Measurements from ENCODE around the gene KCNK17.
"Not testable (repeated sequence)": the region's sequence is repeated elsewhere in the genome, so short reads cannot be mapped to it uniquely, and the experiment has no call there.

The KCNK17 gene

GRCh38 chr6:39302011-39302410 lies 12.2 kb downstream of the KCNK17 start:
- DNase-seq (ENCODE audit: low read depth in 2 of 2): no peak

DNA sequence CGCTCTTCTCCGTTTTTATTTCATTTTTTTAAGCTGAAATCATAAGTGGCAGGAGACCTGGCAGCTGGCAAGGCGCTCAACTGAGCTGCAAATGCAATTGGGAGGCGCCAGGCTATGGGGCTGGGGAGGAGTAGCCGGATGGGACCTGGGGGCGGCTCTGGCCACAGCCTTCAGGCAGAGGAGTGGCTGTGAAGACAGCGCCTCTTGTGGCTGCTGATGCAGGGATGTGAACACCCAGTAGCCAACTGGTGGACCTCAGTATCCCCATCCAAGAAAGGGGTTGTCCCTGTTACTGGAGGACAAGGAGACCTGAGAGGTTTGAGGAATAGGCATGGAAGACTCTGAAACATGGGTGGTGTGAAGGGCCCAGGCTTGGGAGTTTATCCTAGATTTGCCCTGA lies 12.6 kb downstream of the KCNK17 start:
- no peak for DNase-seq (ENCODE audit: low read depth in 2 of 2)

GRCh38 chr6:39300739-39301138 lies 13.5 kb downstream of the KCNK17 start:
- no peak for DNase-seq (ENCODE audit: low read depth in 2 of 2)

DNA sequence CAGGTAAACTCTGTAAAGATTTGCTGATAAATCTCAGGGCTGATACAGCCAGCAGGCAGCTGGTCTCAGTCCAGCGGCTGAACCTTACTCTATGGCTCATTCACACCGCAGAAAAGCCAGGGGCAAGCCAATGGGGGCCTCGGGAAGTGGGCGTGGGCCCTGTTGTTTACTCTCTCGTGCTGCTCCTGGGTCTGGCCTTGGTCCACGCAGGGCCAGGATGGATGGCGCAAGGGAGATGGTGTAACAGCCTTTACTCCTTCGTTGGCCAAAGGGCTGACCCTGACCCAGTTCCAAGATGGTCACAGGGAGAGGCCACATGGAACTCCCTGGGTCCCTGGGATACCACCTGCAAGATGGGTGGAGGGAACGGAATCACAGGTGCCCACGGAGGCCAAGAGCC lies 16.2 kb downstream of the KCNK17 start:
- no peak for DNase-seq (ENCODE audit: low read depth in 2 of 2)

- DNase-seq (ENCODE audit: low read depth in 2 of 2): no peak
Measured at GRCh38 chr6:39296745-39297640, 17.2 kb downstream of the KCNK17 start.

- no peak for DNase-seq (ENCODE audit: low read depth in 2 of 2)
Measured at GRCh38 chr6:39295611-39296011, 18.6 kb downstream of the KCNK17 start.

GRCh38 chr6:39294899-39295298 lies 19.3 kb downstream of the KCNK17 start:
- no peak for DNase-seq (ENCODE audit: low read depth in 2 of 2)

DNA sequence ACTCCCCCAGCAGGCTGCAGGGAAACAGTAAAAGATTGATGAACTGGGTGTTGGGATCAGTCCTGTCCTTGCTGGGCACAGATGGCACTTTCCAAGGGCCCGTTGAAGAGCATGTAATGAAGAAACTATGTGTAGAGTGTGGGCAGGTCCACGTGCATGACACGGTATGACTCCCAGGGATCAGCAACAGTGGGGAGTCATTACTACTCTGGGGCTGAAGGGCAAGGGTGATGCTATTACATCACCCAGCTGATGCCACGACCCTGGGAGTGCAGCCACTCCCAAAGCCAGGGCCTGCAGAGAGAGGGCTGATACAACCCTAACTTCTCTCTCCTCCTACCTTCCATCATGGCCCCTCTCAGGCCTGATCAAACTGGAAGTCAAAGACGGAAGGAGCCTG lies 20.1 kb downstream of the KCNK17 start:
- no peak for DNase-seq (ENCODE audit: low read depth in 2 of 2)

GRCh38 chr6:39292637-39293036 lies 21.6 kb downstream of the KCNK17 start:
- DNase-seq (ENCODE audit: low read depth in 2 of 2): no peak

DNA sequence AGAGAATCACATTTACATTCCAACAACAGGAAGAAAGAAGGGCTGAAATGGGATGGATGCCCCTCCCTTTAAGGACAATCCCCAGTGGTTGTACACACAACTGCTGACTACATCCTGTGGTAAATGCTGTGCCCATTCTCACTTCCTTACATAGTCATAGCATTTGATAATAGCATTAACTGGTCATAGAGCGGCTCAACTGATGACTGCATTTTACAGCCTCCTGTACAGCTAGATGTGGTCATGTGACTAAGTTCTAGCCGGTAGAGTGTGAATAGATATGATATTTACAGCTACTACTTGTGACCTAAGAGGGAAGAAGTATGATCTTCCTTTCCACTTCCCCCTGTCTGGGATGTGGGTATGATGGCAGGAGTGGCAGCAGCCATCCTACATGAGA lies 24.7 kb downstream of the KCNK17 start:
- no peak for DNase-seq (ENCODE audit: low read depth in 2 of 2)

DNA sequence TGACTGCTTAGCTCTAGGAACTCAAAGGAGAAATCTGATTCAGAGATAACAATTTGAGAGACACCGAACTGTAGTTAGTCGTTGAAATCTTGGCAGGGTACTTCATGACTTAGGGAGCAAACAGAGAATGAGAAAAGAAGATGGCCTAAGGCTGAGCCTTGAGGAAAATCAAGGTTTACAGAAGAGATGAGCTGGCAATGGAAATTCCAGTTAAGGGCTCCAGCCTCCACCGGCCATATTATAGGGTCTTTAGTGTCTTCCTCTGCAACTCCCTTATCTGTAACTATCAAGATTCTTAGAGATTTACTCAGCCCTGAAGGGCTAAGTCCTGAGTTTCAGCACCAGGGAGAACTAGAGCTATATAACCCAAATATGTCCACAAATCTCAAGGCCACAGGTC lies 26.6 kb downstream of the KCNK17 start:
- DNase-seq (ENCODE audit: low read depth in 2 of 2): no peak

GRCh38 chr6:39286596-39286995 lies 27.6 kb downstream of the KCNK17 start:
- DNase-seq (ENCODE audit: low read depth in 2 of 2): not testable (repeated sequence)

DNA sequence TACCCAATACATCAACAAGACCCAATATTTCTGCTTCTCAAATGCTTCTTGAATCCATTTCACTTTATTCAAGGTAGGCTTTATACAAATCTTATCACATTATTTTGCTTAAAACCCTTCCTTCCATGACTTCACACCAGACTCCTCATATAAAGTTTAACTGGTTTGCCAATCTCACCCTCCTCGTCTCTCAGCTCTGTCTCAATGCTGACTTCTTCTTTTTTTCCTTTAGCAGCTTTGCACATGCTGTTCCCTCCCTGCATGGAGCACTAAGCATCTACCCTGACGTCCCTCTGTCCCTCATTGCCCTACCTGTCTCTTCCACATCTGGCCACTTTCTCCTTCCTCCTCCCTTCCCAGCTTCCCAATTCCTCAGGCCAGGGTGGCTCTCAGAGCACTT lies 31.4 kb downstream of the KCNK17 start:
- no peak for DNase-seq (ENCODE audit: low read depth in 2 of 2)

DNA sequence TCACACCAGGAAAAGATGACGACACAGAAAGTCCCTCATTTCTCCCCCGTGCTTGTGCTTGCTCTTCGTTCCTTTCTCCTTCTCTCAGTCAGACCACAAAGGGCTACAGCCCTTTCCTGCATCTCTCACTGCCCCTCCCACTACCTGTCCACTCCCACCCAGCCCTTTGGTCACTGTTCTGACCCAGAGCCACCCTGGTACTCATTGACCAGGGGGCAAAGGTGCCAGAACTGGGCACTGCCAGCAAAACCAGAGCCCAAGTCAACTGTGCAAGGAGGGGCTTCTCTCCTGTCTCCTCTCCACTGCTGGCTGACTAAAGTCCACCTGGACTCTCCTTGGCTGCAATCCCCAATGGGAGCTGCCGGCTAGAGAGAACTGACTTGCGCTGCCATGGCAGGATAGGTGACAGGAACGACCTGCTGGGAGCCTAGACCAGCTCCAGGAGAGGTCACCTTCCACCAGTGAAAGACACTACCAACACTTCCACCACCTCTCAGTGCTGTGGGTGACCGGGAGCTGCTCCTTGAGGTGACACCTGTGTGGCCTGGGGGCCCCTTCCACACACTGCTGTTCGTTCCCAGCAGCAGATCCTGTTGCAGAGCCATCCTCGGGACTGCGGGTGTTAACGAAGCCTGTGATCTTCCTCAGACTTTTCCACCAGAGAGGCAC lies 32.8 kb downstream of the KCNK17 start:
- no peak for DNase-seq (ENCODE audit: low read depth in 2 of 2)

- no peak for DNase-seq (ENCODE audit: low read depth in 2 of 2)
Measured at GRCh38 chr6:39280247-39280731, 33.9 kb downstream of the KCNK17 start.

DNA sequence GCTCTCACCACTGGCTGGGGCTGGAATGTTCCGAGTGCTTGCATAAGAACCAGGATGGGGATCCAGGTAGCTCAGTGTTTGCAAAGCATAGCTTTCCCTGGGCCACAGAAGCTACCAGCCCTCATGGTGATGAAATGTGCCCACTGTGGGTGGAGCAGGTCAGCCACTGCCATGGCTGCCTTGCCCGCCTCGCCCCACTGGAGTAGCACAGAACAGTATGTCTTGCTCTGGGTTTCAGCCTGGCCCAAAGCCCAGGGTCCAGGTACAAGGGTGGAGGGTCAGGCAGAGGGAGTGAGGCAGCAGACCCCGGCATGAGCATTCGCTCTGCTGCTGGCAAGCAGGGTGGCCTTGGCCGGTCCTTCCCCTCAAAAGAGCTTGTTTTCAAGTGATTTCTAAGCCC lies 34.7 kb downstream of the KCNK17 start:
- DNase-seq (ENCODE audit: low read depth in 2 of 2): no peak

GRCh38 chr6:39276379-39276995 lies 37.7 kb downstream of the KCNK17 start:
- no peak for DNase-seq (ENCODE audit: low read depth in 2 of 2)

DNA sequence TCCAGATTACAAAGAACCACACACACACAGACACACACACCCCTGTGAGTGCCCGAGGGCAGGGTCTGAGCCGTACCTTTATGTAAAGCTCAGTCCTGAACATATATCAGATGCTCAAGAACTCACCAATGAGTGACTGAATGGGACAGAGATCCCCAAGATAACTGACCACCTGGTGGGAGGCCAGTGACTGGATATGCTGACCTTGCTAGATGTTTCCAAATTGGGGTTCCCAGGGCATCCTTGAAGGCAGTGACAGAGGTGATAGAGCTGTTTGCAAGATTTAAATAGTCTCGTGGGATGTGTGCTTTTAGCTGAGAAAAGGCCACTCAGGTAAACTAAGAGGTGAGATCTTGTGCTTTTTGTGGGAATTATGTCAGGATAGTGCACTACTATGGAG lies 39.3 kb downstream of the KCNK17 start:
- DNase-seq (ENCODE audit: low read depth in 2 of 2): no peak

DNA sequence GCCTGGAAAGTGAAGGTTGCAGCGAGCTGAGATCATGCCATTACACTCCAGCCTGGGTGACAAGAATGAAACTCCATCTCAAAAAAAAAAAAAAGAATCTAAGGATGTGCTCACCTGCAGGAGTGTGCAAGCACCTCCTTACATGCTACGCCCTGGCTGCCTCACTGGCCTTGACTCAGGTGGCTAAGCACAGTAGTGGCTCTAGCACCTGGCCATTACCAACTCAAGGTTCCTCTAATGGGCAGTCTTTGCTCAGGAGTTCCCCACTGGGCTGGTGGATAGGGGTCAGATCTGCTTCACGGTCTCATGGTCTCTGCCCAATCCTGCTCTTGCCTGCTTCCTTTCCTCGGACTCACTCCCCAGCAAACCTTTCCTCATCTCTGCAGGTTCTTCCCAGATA lies 39.7 kb downstream of the KCNK17 start:
- no peak for DNase-seq (ENCODE audit: low read depth in 2 of 2)

DNA sequence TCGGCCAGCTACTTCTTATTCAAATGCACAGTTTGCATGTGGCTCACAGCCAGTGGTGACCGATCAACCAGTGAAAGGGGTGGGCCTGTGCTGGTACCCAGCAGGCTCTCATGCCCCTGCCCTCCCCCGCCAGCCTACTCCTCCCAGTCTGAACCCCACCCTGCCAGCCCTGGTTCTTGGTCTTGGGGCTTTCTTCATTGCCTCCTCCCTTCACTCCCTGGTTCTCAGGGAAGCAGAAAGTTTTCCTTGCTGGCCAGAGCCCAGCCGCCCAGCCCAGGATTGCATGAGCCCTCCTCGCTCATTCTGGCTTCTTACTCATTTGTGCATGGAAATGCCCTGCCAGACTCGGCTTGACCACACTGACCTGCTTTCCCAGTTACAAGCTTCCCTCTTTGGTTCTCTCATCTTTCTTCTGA lies 40.8 kb downstream of the KCNK17 start:
- DNase-seq (ENCODE audit: low read depth in 2 of 2): no peak

DNA sequence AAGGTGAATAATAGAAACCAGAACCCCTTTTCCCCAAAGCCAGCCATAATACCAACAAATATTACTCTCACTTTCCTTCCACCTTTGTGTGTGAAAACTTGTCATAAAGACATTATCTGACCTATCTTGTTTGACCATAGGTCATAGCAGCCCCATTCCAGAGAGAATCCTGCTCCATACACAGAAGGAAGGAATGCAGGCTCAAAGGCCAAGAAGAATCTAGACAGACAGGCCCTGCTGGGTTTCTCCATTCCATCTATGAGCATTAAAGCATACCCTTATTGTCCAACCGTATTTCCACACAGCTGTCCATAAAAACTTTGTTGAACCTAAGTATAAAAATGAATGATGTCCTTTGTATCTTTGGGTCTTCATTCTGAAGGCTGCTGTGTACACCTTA lies 44.3 kb downstream of the KCNK17 start:
- DNase-seq (ENCODE audit: low read depth in 2 of 2): no peak

GRCh38 chr6:39268721-39269120 lies 45.5 kb downstream of the KCNK17 start:
- DNase-seq (ENCODE audit: low read depth in 2 of 2): no peak

- no peak for DNase-seq (ENCODE audit: low read depth in 2 of 2)
Measured at GRCh38 chr6:39268171-39268570, 46.0 kb downstream of the KCNK17 start.
